IMR-90 (cell line): Measurements from ENCODE around the gene LRRC7. TPM values are rescaled to one million over a fixed set of nuclear protein-coding genes. Genes with fewer than 3 reads are reported as not detected.

Source experiments
- ATAC-seq: fragments of 200-7000 bp; cut with Tn5 transposase; 2 replicates; pipeline ENCODE4 v1.9.1; 2020; ENCODE audit warnings: low read depth, mild to moderate bottlenecking, moderate library complexity
- BruUV-seq: library from RNA; stranded (reverse); fragments of 400-500 nt; replicated peaks from 2 replicates; lab custom pipeline; 2021; lab: Mats Ljungman, UMichigan
- CTCF ChIA-PET: fragments of 300-600 bp; formaldehyde crosslinking; extraction: SDS; loops from one replicate; lab custom pipeline; 2021; ENCODE audit warnings: antibody characterized with exemption; lab: Yijun Ruan, JAX
- POLR2A ChIA-PET: fragments of 300-600 bp; sonication (Branson Sonifier 250); formaldehyde crosslinking; loops from one replicate; lab custom pipeline; 2022; ENCODE audit warnings: antibody characterized with exemption; ENCODE audit not compliant: unreplicated experiment; lab: Charles Lee
- DNase-seq: peaks from one replicate; pipeline ENCODE4 v3.0.0; 2013
- H2AFZ ChIP-seq: replicated peaks from 2 replicates; pipeline ENCODE3; 2013; ENCODE audit warnings: low read length, mild to moderate bottlenecking; ENCODE audit not compliant: poor library complexity
- H2AK5ac ChIP-seq: 2 replicates; pipeline ENCODE4 v1.6.1; 2013; ENCODE audit warnings: low read depth, low read length, inconsistent platforms
- H2AK9ac ChIP-seq: replicated peaks from 2 replicates; pipeline ENCODE3; 2013; ENCODE audit warnings: mild to moderate bottlenecking, low read depth, low read length, moderate library complexity; ENCODE audit not compliant: poor library complexity
- H2BK120ac ChIP-seq: 2 replicates; pipeline ENCODE4 v1.6.1; 2013; ENCODE audit warnings: low read depth, low read length, inconsistent platforms
- H2BK15ac ChIP-seq: 3 replicates; pipeline ENCODE4 v1.6.1; 2013; ENCODE audit warnings: low read depth, low read length, inconsistent platforms
- H2BK20ac ChIP-seq: 2 replicates; pipeline ENCODE4 v1.6.1; 2013; ENCODE audit warnings: low read depth, mild to moderate bottlenecking, inconsistent platforms, low read length, moderate library complexity
- H2BK5ac ChIP-seq: 2 replicates; pipeline ENCODE4 v1.6.1; 2013; ENCODE audit warnings: mild to moderate bottlenecking, low read depth, low read length, inconsistent platforms; ENCODE audit not compliant: poor library complexity, severe bottlenecking
- H3K14ac ChIP-seq: replicated peaks from 2 replicates; pipeline ENCODE4 v1.6.1; 2013; ENCODE audit warnings: low read depth, low read length, inconsistent platforms
- H3K18ac ChIP-seq: 2 replicates; pipeline ENCODE4 v1.6.1; 2013; ENCODE audit warnings: low read depth, low read length, control low read depth
- H3K23ac ChIP-seq: 2 replicates; pipeline ENCODE4 v1.6.1; 2013; ENCODE audit warnings: low read depth, low read length, inconsistent platforms
- H3K27ac ChIP-seq: 2 replicates; pipeline ENCODE4 v1.5.1; 2013; ENCODE audit warnings: mild to moderate bottlenecking, control low read depth, low read length; ENCODE audit not compliant: insufficient read depth
- H3K27me3 ChIP-seq: 2 replicates; pipeline ENCODE4 v1.6.1; 2013; ENCODE audit warnings: low read length; ENCODE audit not compliant: control insufficient read depth, insufficient read depth
- H3K36me3 ChIP-seq: 2 replicates; pipeline ENCODE4 v1.6.1; 2013; ENCODE audit warnings: low read length, mixed read lengths; ENCODE audit not compliant: control insufficient read depth, insufficient read depth
- H3K4ac ChIP-seq: 2 replicates; pipeline ENCODE4 v1.6.1; 2013; ENCODE audit warnings: low read depth, low read length, inconsistent platforms
- H3K4me1 ChIP-seq: 2 replicates; pipeline ENCODE4 v1.6.1; 2013; ENCODE audit warnings: low read length, mixed read lengths; ENCODE audit not compliant: control insufficient read depth, insufficient read depth
- H3K4me2 ChIP-seq: 2 replicates; pipeline ENCODE4 v1.6.1; 2013; ENCODE audit warnings: low read depth, mild to moderate bottlenecking, control low read depth, low read length, moderate library complexity
- H3K4me3 ChIP-seq: 2 replicates; pipeline ENCODE4 v1.5.1; 2013; ENCODE audit warnings: low read depth, mild to moderate bottlenecking, control low read depth, low read length, moderate library complexity; ENCODE audit not compliant: insufficient read depth
- H3K56ac ChIP-seq: 2 replicates; pipeline ENCODE4 v1.6.1; 2013; ENCODE audit warnings: low read length, inconsistent platforms; ENCODE audit not compliant: insufficient read depth; ENCODE audit errors: extremely low read depth
- H3K79me1 ChIP-seq, 2 experiments: 2 replicates each; pipeline ENCODE4 v1.6.1; 2013; ENCODE audit warnings: low read length in 2 of 2, inconsistent platforms in 1 of 2, low read depth in 1 of 2
- H3K9ac ChIP-seq: 2 replicates; pipeline ENCODE4 v1.6.1; 2013; ENCODE audit warnings: low read depth, low read length, control low read depth
- H3K9me1 ChIP-seq: 2 replicates; pipeline ENCODE4 v1.6.1; 2013; ENCODE audit warnings: low read length, inconsistent platforms; ENCODE audit not compliant: insufficient read depth
- H3K9me3 ChIP-seq: 2 replicates; pipeline ENCODE4 v1.6.1; 2013; ENCODE audit warnings: low read length; ENCODE audit not compliant: control insufficient read depth, insufficient read depth
- H4K20me1 ChIP-seq: 2 replicates; pipeline ENCODE4 v1.6.1; 2013; ENCODE audit warnings: low read length, inconsistent platforms; ENCODE audit not compliant: insufficient read depth
- H4K5ac ChIP-seq: 2 replicates; pipeline ENCODE4 v1.6.1; 2013; ENCODE audit warnings: mild to moderate bottlenecking, low read depth, low read length, control low read depth
- H4K8ac ChIP-seq, 2 experiments: 2 replicates each; pipeline ENCODE4 v1.6.1; 2013; ENCODE audit warnings: low read depth in 2 of 2, low read length in 2 of 2, control low read depth in 1 of 2, inconsistent platforms in 1 of 2
- H4K91ac ChIP-seq: 2 replicates; pipeline ENCODE4 v1.6.1; 2013; ENCODE audit warnings: low read depth, low read length, inconsistent platforms; ENCODE audit not compliant: insufficient read depth
- NFE2L2 ChIP-seq: fragments of 150-350 bp; IDR thresholded peaks from 2 replicates; pipeline ENCODE4 v1.6.1; 2016; ENCODE audit warnings: low read depth, mild to moderate bottlenecking, low read length
- RFX5 ChIP-seq: IDR thresholded peaks from 2 replicates; pipeline ENCODE4 v1.8.0; 2012; ENCODE audit warnings: low read depth, mild to moderate bottlenecking, low read length, moderate library complexity
- WGBS, 2 experiments: methylation state at CpG; one replicate each; pipeline versions ENCODE4 v1.1.5 to v1.1.7; 2013; ENCODE audit warnings: missing lambda C conversion rate in 2 of 2; ENCODE audit not compliant: insufficient read length in 1 of 2; ENCODE audit errors: extremely low coverage in 2 of 2; 5-methylcytosine and 5-hydroxymethylcytosine counted together
- dilution Hi-C: fragments of 300-500 bp; cut with HindIII; formaldehyde crosslinking; loops from one replicate; pipeline ENCODE4 v1.14.3; 2018; ENCODE audit warnings: low sequenced_read_pairs; ENCODE audit not compliant: unreplicated experiment
- in situ Hi-C: fragments of 300-500 bp; cut with MboI; formaldehyde crosslinking; loops from 3 replicates; pipeline ENCODE4 v1.14.3; 2019; ENCODE audit warnings: low sequenced_read_pairs, inconsistent platforms, mixed read lengths
- intact Hi-C: fragments of 100-400 bp; cut with micrococcal nuclease; formaldehyde crosslinking; loops from 2 replicates; pipeline ENCODE4 v1.10.0; 2022
- polyA plus RNA-seq, 3 experiments: library from polyadenylated mRNA; depleted of rRNA; stranded (reverse); fragments of >200 nt; gene quantifications; 2 replicates each; pipeline ENCODE4 v1.2.3, GENCODE V29; 2012; ENCODE audit warnings: low replicate concordance in 1 of 3
- total RNA-seq: library from RNA; depleted of rRNA; stranded (reverse); fragments of >200 nt; gene quantifications from 2 replicates; pipeline ENCODE4 v1.2.3, GENCODE V29; 2012
- TF ChIP-seq, protein P1 (sequence below): fragments of 150-350 bp; IDR thresholded peaks from 2 replicates; pipeline ENCODE4 v1.6.1; 2016; ENCODE audit warnings: low read depth, mild to moderate bottlenecking, low read length, moderate library complexity, borderline replicate concordance

The LRRC7 gene
- total and polyA plus RNA-seq, 2 of the 4 experiments (the other 2 are of a cell fraction) = under 0.01 to 0.02 TPM

GRCh38 chr1:69852151-69852550 is 284.4 kb downstream of the LRRC7 start:
- intact Hi-C loops = no loop called here

More at GRCh38 chr1:69852151-69852550, 284.4 kb downstream of the LRRC7 start:
- no peak overlapping the region for H2BK5ac ChIP-seq
- no peak overlapping the region for H2BK15ac ChIP-seq
- no peak overlapping the region for H3K18ac ChIP-seq
- H4K8ac ChIP-seq = no peak overlapping the region
- H3K23ac ChIP-seq = no peak overlapping the region
- no peak overlapping the region for H2BK20ac ChIP-seq
- no peak overlapping the region for H3K27ac ChIP-seq
- H2AK5ac ChIP-seq = no peak overlapping the region
- WGBS, 2 experiments = no CpG with 5 or more reads among the region's 4 CpGs
- H2AK9ac ChIP-seq = no peak overlapping the region
- no peaks in the 10 kb centered on the region for H4K20me1 ChIP-seq
- in situ Hi-C loops (no loop called here), dilution Hi-C loops (no loop called here)
- no peak overlapping the region for H4K91ac ChIP-seq
- H3K4me3 ChIP-seq = no peak overlapping the region
- H3K9me1 ChIP-seq = no peaks in the 10 kb centered on the region
- no peak overlapping the region for H3K56ac ChIP-seq
- CTCF ChIA-PET = no interaction called here
- POLR2A ChIA-PET = no interaction called here
- H3K4me1 ChIP-seq = no peaks in the 10 kb centered on the region
- no peak overlapping the region for H3K4ac ChIP-seq
- ATAC-seq = no peak
- no peaks in the 10 kb centered on the region for H3K79me1 ChIP-seq
- BruUV-seq = no TSS peak
- no peaks in the 10 kb centered on the region for H3K9me3 ChIP-seq
- no peak overlapping the region for H3K9ac ChIP-seq
- no peak overlapping the region for H2BK120ac ChIP-seq
- no peak overlapping the region for H2AFZ ChIP-seq
- H3K36me3 ChIP-seq = no peaks in the 10 kb centered on the region
- no peak overlapping the region for H4K5ac ChIP-seq
- no peak overlapping the region for H3K4me2 ChIP-seq
- TF ChIP-seq RFX5 (no peak), NFE2L2 (no peak)
- TF ChIP-seq, protein P1, sequence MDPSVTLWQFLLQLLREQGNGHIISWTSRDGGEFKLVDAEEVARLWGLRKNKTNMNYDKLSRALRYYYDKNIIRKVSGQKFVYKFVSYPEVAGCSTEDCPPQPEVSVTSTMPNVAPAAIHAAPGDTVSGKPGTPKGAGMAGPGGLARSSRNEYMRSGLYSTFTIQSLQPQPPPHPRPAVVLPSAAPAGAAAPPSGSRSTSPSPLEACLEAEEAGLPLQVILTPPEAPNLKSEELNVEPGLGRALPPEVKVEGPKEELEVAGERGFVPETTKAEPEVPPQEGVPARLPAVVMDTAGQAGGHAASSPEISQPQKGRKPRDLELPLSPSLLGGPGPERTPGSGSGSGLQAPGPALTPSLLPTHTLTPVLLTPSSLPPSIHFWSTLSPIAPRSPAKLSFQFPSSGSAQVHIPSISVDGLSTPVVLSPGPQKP = no peak
- H3K27me3 ChIP-seq = no peaks in the 10 kb centered on the region
- H3K14ac ChIP-seq = no peak overlapping the region
- no peak for DNase-seq
